Suprapubic skin (tissue), 3 donors: Measurements from ENCODE around the gene GNB1L.

ENCODE experiments used
- CTCF ChIP-seq, 2 donors: fragments of 200-600 bp in 1 of 2; fragments of 450-650 bp in 1 of 2; sonication (generic) in 1 of 2; IDR thresholded peaks; one replicate each; pipeline ENCODE4 v1.5.1; 2016 to 2019; ENCODE audit warnings: antibody characterized with exemption in 2 of 2, mild to moderate bottlenecking in 1 of 2, moderate library complexity in 1 of 2
- POLR2A ChIP-seq, 2 donors: fragments of 450-650 bp; IDR thresholded peaks; one replicate each; pipeline ENCODE4 v1.6.1; 2017; ENCODE audit warnings: antibody characterized with exemption in 2 of 2, mild to moderate bottlenecking in 2 of 2, moderate library complexity in 2 of 2

DNA sequence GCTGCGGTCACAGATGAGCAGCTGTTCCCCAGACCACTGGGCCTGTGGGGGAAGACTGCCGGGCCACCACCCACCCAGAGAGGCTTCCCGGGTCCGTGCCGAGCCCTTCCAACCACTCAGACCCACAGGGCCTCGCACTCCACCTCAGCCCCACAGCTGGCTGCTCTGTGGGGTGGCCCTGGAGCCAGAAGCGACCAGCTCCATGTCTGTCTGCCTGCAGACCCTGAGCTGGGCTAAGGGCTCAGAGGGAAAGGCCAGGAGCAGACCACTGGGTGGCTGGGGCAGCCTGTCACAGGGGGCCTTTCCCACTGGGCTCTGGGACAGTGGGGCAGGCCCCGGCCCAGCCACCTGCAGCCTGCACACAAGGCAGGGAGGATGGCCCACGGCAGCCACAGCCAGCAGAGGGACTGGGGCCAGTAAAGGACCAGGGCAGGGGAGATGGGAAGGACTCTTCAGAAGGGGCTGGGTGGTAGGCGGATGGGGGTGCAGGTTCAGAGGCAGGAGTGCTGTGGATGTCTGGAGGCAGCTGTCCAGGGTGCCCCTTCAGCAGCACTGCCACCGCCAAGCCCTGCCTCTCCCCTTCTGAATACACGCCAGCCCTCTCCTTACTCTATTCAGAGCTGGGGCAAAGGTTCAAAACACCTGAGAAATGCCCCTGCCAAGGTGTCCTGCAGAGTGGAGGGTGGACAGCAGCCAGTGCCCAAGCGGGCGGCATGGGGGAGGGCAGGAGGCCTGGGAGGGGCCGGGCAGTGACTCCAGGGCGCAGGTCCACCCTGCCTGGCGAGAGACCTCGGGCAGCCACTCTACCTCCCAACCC is 32.2 kb downstream of the GNB1L start:
- no peak for TF ChIP-seq CTCF (IDR thresholded peaks at IDR 0.05)
- no peak for TF ChIP-seq POLR2A (IDR thresholded peaks at IDR 0.05)
